GM13976 (cell line): Measurements from ENCODE around the gene NDUFAF2.

Experiments used
- DNase-seq: peaks from one replicate; pipeline ENCODE4 v3.0.0; 2012; ENCODE audit warnings: low spot score
- CTCF ChIP-seq: IDR thresholded peaks from 2 replicates; pipeline ENCODE4 v1.5.1; 2012; ENCODE audit warnings: borderline replicate concordance, mild to moderate bottlenecking; ENCODE audit not compliant: insufficient read depth; ENCODE audit errors: extremely low read depth, missing control alignments, control extremely low read depth
- in situ Hi-C: fragments of 300-500 bp; cut with MboI; formaldehyde crosslinking; loops from one replicate; pipeline ENCODE4 v1.12.0; 2022; ENCODE audit warnings: low sequenced_read_pairs, mixed read lengths, inconsistent platforms; ENCODE audit not compliant: unreplicated experiment

NDUFAF2 gene

DNA sequence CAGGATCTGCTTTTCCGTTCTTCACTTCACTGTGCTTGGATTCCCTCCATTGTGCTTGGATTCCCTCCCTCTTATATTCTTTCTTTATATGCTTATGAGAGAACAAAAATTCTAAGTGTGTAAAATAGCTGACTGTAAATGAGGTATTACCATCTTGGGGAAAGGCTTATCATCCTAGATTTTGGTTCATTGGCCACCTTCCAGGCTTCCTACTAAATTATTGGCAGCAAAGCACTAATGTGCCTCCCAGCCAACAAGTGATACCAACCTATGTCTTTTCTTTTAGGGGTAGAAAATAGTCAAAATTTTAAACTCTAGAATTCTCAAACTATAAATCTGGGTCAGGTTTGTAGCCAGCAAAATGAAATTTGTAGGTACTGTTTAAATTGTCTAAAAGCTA, 52.7 kb downstream of the NDUFAF2 start:
- no peak for TF ChIP-seq CTCF
- in situ Hi-C loops: no loop called here
- no peak for DNase-seq

DNA sequence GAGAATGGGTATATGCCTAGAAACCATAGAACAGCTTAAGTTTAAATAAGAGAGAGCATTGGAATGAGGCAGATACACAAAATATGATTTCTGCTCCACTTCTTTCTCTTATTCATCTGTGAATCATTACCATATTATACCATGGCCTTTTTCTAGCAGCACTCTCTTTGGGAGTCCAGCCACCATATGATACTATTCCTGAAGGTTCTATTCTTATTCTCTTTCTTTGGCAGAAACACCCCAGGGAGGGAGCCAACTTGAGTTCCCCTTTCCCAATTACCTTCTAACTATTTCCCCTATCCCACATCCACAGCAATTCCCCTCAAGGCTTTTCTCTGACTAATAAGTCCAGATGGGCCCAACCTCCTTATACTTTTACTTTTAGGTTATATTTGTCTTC, 55.9 kb downstream of the NDUFAF2 start:
- in situ Hi-C loops: no loop called here
- no peak for TF ChIP-seq CTCF

DNA sequence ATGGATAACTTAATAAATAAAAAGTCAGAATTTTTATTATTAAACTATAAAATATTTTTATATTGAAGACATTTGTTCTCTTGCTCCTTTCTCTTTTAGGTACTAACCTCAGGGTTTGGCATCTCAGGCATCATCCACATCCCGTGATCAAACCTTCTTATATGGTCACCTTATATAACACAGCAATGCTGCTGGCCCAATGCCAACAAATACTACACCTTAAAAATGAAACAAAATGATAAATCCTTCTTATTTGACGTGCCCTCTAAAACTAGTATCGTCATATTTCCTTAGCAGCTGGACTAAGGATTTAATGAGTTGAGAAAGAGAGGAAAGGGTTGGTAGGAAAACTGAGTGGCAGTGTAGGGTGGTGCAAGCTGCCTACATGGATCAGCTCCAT, 56.6 kb downstream of the NDUFAF2 start:
- no peak for TF ChIP-seq CTCF
- no peak for DNase-seq
- in situ Hi-C loops: no loop called here

More for the DNA sequence above, 55.9 kb downstream of the NDUFAF2 start:
- DNase-seq: no peak

- no peak for DNase-seq
- in situ Hi-C loops: no loop called here
- TF ChIP-seq CTCF: no peak
Observed at GRCh38 chr5:61002611-61003355, 57.8 kb downstream of the NDUFAF2 start.

DNA sequence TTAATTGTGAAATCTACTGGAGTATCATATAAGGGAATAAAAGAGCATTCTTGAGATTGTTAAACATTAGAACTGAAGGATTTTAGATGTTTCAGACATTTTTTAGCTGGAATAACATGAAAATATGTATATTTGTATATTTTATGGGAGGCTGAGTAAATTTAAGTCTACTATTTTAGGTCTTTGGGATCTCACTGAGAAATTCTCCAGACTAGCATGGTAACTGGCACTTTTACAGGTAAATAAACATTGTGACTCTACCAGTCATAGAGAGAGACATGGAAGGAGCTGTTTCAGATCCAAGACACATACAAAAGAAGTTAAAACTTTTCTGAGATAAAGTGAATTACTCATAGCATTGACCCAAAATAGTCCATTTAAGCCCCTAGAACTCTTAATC, 59.4 kb downstream of the NDUFAF2 start:
- no peak for TF ChIP-seq CTCF
- no peak for DNase-seq
- in situ Hi-C loops: no loop called here

- in situ Hi-C loops: no loop called here
- DNase-seq: no peak
- TF ChIP-seq CTCF: no peak
Observed at GRCh38 chr5:61009907-61010306, 64.9 kb downstream of the NDUFAF2 start.
